Fibroblast of the aortic adventitia (primary cell): Measurements from ENCODE around the gene GRP. TPM values are rescaled to one million over a fixed set of nuclear protein-coding genes. Genes with fewer than 3 reads are reported as not detected.

Experiments
- DNase-seq: peaks from one replicate; pipeline ENCODE4 v3.0.0-alpha.2; 2010; ENCODE audit warnings: low read depth
- H3K4me3 ChIP-seq: 2 replicates; pipeline ENCODE4 v1.5.1; 2011; ENCODE audit warnings: low read depth, mild to moderate bottlenecking, control low read depth, low read length, moderate library complexity
- CTCF ChIP-seq: IDR thresholded peaks from 2 replicates; pipeline ENCODE4 v1.5.1; 2011; ENCODE audit warnings: mild to moderate bottlenecking, low read length, control low read depth, inconsistent platforms; ENCODE audit not compliant: insufficient read depth
- total RNA-seq: library from RNA; depleted of rRNA; stranded (reverse); fragments of >200 nt; gene quantifications from 2 replicates; pipeline ENCODE4 v1.2.3, GENCODE V29; 2012; ENCODE audit warnings: low replicate concordance

GRP gene
- total RNA-seq, 1 donor, result not detected

- no peak for TF ChIP-seq CTCF
- DNase-seq, result no peak
- H3K4me3 ChIP-seq, result no peak overlapping the region
Measured at GRCh38 chr18:59269563-59270119, 49.7 kb downstream of the GRP start.

GRCh38 chr18:59270689-59271257, 50.8 kb downstream of the GRP start:
- no peak for DNase-seq
- TF ChIP-seq CTCF, result no peak
- H3K4me3 ChIP-seq, result no peak overlapping the region

GRCh38 chr18:59271606-59272220, 51.8 kb downstream of the GRP start:
- no peak overlapping the region for H3K4me3 ChIP-seq
- TF ChIP-seq CTCF, result no peak

GRCh38 chr18:59272221-59272888, 52.4 kb downstream of the GRP start:
- no peak for TF ChIP-seq CTCF
- DNase-seq, result no peak
- peak overlapping the region; percentile 25 for H3K4me3 ChIP-seq

More at GRCh38 chr18:59271606-59272220, 51.8 kb downstream of the GRP start:
- no peak for DNase-seq

- peak within 1 kb of the TSS; percentile 25 for H3K4me3 ChIP-seq
- peak; percentile 5 for TF ChIP-seq CTCF
- DNase-seq, result no peak
Measured at GRCh38 chr18:59272891-59273758, 53.2 kb downstream of the GRP start, which contains the start of gene RAX. Gene RAX (minus strand): TSS chr18:59273454. CDS start chr18:59273206, 248 bp downstream.
